CD4-positive, alpha-beta T cell treated with Interleukin-2 at 100 ng/mL for 4 hours (primary cell): ENCODE measurements around the gene ARL5C.

Experiments
- DNase-seq: peaks from one replicate; pipeline ENCODE4 v3.0.0-alpha.2; 2020; ENCODE audit warnings: low spot score

The ARL5C gene

DNA sequence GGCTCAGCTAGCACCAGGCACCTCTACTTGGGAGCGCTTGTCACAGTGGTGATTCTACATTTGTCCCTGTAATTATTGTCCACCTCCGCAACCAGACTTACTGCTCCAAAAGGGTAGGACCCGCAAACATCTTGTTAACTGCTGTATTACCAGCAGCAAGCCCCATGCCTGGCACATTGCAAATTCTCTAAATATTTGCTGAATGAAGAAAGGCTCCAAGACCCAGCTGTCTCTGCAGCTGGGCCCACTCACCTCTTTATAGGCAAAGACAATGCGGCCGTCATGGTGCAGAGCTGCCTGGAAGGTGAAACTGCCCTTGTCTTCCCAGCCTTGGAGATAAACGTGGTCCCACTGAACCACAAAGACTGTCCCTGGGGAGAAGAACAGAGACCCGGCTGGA, 58.8 kb downstream of the ARL5C start:
- DNase-seq, result no peak
